ENCODE data around the gene ZDHHC1. TPM values are rescaled to one million over a fixed set of nuclear protein-coding genes. Genes with fewer than 3 reads are reported as not detected.

The ZDHHC1 gene
- total and polyA plus RNA-seq, 2 donors (not counting 3 experiments of a cell fraction or from before 2014, with no cell fraction given), result 11.4 to 14.4 TPM

GRCh38 chr16:67350324-67350723, 66.0 kb downstream of the ZDHHC1 start:
- CTCF ChIA-PET, result interaction anchor here (0.8 to 3.7 kb wide), 9 partner anchors 8 to 81 kb away, joined by 3 to 12 read pairs (median 5); no protein-coding TSS in a partner anchor
- H3K27me3 ChIP-seq (ENCODE audit: control insufficient read depth in 2 of 2, insufficient read depth in 2 of 2, low read length in 2 of 2), result no peaks in the 10 kb centered on the region
- no peak overlapping the region for H3K9ac ChIP-seq (replicated peaks; ENCODE audit: extremely low read depth, insufficient read depth, low read length)
- H3K4me3 ChIP-seq (replicated peaks in 1 of 3; ENCODE audit: insufficient read depth in 1 of 3, low read depth in 1 of 3, low read length in 3 of 3), result no peak overlapping the region
- H3K4me2 ChIP-seq (ENCODE audit: insufficient read depth, low read length), result no peak overlapping the region
- DNase-seq (ENCODE audit: low read depth, low spot score) (no peak), FAIRE-seq (no peak)
- H3K79me2 ChIP-seq (ENCODE audit: control insufficient read depth, insufficient read depth, low read length), result no peaks in the 10 kb centered on the region
- no peak overlapping the region for H3K27ac ChIP-seq (ENCODE audit: insufficient read depth, low read depth, low read length)
- no peak overlapping the region for H2AFZ ChIP-seq (ENCODE audit: low read depth, low read length)
- H4K20me1 ChIP-seq (replicated peaks; ENCODE audit: control insufficient read depth, extremely low read depth, insufficient read depth, low read length), result no peaks in the 10 kb centered on the region
- intact Hi-C loops (cut with micrococcal nuclease), result no loop called here
- no peaks in the 10 kb centered on the region for H3K9me3 ChIP-seq (replicated peaks; ENCODE audit: control insufficient read depth, insufficient read depth, low read length)
- H3K4me1 ChIP-seq (ENCODE audit: control insufficient read depth, extremely low read depth, insufficient read depth, low read length), result peaks cover 23% of the 10 kb centered on the region
- dilution Hi-C loops (cut with MboI; ENCODE audit: extremely low pct_ligation_motif_present, low sequenced_read_pairs), result no loop called here
- H3K36me3 ChIP-seq (ENCODE audit: control insufficient read depth in 2 of 2, extremely low read depth in 1 of 2, insufficient read depth in 2 of 2, low read length in 2 of 2), result no peaks in the 10 kb centered on the region
- H3K9me1 ChIP-seq (replicated peaks; ENCODE audit: control insufficient read depth, extremely low read depth, insufficient read depth, low read length), result no peaks in the 10 kb centered on the region
- POLR2A ChIA-PET, result no interaction called here
- BruUV-seq (replicated peaks), result no TSS peak
- TF ChIP-seq EZH2 (IDR thresholded peaks at IDR 0.05; ENCODE audit: borderline replicate concordance, low read depth, low read length, severe bottlenecking), result no peak
- TF ChIP-seq POLR2A (IDR thresholded peaks at IDR 0.05; ENCODE audit: low read depth, low read length), result no peak
- TF ChIP-seq GATA2 (IDR thresholded peaks at IDR 0.05; ENCODE audit: insufficient read depth, insufficient read length, low read depth, low read length), result no peak
- TF ChIP-seq POLR2AphosphoS5 (IDR thresholded peaks at IDR 0.05; ENCODE audit: insufficient read depth, low read depth, low read length), result no peak
- TF ChIP-seq JUN (IDR thresholded peaks at IDR 0.05; ENCODE audit: borderline replicate concordance, insufficient read depth, insufficient read length, low read depth), result no peak
- TF ChIP-seq FOS (IDR thresholded peaks at IDR 0.05; ENCODE audit: borderline replicate concordance, insufficient read depth, low read length), result no peak
- TF ChIP-seq MAX (IDR thresholded peaks at IDR 0.05; ENCODE audit: insufficient read depth, insufficient read length), result no peak
- TF ChIP-seq CTCF (IDR thresholded peaks at IDR 0.05; ENCODE audit: extremely low read depth in 1 of 2, insufficient read depth in 1 of 2, low read depth in 1 of 2, low read length in 2 of 2), result no peak
- TF ChIP-seq MYC (IDR thresholded peaks at IDR 0.05; ENCODE audit: low read depth, low read length), result no peak
